Retinal pigment epithelial cell (primary cell): ENCODE measurements around the gene ADM.
A peak's percentile ranks its signal among the peaks of the same experiment; 100 is the strongest.

Experiments used
- DNase-seq: peaks from one replicate; pipeline ENCODE4 v3.0.0-alpha.2; 2010; ENCODE audit warnings: low read depth
- H3K4me3 ChIP-seq: 2 replicates; pipeline ENCODE4 v1.5.1; 2011; ENCODE audit warnings: mild to moderate bottlenecking, low read length, control low read depth, moderate library complexity
- CTCF ChIP-seq: conservative IDR thresholded peaks from 2 replicates; pipeline ENCODE4 v1.5.1; 2011; ENCODE audit warnings: low read depth, low read length, control low read depth, inconsistent platforms

ADM gene

GRCh38 chr11:10327254-10327653 is 22.4 kb downstream of the ADM start:
- DNase-seq: no peak
- no peak overlapping the region for H3K4me3 ChIP-seq
- TF ChIP-seq CTCF: no peak

GRCh38 chr11:10328314-10329098 is 23.6 kb downstream of the ADM start:
- DNase-seq: no peak
- no peak for TF ChIP-seq CTCF
- no peak overlapping the region for H3K4me3 ChIP-seq

DNA sequence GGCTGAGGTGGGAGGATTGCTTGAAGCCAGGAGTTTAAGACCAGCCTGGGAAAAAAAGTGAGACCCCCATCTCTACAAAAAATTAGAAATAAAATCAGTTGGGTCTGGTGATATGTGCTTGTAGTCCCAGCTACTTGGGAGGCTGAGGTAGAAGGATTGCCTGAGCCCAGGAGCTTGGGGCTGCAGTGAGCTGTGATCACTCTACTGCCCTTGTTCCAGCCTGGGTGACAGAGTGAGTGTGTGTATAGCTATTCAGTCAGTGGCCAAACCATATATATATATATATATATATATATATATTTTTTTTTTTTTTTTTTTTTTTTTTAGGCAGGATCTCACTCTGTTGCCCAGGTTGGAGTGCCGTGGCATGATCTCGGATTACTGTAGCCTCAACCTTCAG is 24.5 kb downstream of the ADM start:
- no peak overlapping the region for H3K4me3 ChIP-seq
- no peak for TF ChIP-seq CTCF
- no peak for DNase-seq

- no peak for DNase-seq
- no peak overlapping the region for H3K4me3 ChIP-seq
- TF ChIP-seq CTCF: no peak
Observed at GRCh38 chr11:10329935-10330334, 25.1 kb downstream of the ADM start.

DNA sequence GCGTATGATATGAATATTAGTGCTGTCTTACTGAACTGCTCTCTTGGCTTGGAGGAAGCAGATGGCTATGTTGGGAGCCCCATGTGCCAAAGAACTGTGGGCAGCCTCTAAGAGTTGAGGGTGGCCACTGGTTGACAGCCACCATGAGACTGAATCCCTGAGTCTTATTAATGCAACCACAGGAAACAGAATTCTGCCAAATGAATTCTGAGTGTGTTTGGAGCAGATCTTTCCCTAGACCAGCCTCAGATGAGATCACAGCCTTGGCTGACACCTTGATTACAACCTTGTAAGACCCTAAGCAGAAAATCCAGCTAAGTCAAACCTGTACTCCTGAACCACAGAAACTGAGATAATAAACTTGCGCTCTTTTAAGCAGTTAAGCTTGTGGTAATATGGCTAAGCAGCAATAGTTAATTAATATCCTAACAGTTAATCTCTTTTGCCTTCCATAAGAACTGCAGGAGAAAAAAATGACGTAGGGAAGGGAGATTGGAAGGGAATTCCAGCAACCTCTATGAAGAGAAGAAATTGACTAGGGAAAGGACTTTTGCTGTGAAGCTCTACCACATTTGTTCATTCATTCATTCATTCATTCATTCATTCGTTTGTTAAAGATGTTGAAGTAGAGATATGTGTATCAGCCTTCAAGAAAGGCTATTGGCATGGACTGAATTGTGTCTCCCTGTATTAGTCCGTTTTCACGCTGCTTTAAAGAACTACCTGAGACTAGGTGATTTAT is 26.8 kb downstream of the ADM start:
- TF ChIP-seq CTCF: no peak
- peak; percentile 64 for DNase-seq
- no peak overlapping the region for H3K4me3 ChIP-seq

GRCh38 chr11:10333490-10333889 is 28.6 kb downstream of the ADM start:
- no peak for TF ChIP-seq CTCF
- no peak overlapping the region for H3K4me3 ChIP-seq
- no peak for DNase-seq

DNA sequence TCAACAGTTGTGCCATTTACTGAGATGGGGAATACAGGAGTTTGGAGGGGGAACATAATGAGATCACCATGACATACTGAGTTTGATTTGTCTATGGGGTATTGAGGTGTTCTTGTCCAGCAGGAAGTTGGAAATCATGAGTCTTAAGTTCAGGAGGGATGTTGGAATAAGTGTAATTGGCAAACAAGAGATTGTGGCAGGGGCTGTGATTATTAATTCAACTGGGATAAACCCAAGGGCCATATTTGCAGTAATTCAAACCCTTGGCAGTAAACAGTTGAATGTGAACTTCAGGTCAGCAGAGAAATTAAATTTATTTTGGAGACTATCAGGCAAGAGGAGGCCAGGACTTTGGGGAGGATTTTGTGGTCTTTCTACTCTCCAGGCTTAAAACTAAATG is 33.4 kb downstream of the ADM start:
- DNase-seq: no peak
- H3K4me3 ChIP-seq: no peak overlapping the region
- no peak for TF ChIP-seq CTCF
